G401 (cell line): ENCODE results near the gene CFAP74. TPM values are rescaled to one million over a fixed set of nuclear protein-coding genes. Genes with fewer than 3 reads are reported as not detected.

ENCODE experiments used
- DNase-seq: peaks from one replicate; pipeline ENCODE4 v3.0.0-alpha.2; 2015; ENCODE audit warnings: low spot score
- in situ Hi-C: cut with HindIII; loops from 2 replicates; pipeline ENCODE4 v1.10.0; 2016; ENCODE audit warnings: low sequenced_read_pairs, mixed read lengths
- total RNA-seq: library from RNA; depleted of rRNA; stranded (reverse); fragments of >200 nt; shearing (Covaris generic); gene quantifications from 2 replicates; pipeline ENCODE4 v1.2.3, GENCODE V29; 2014

CFAP74 gene
- total RNA-seq, 1 experiment from 2014 or later: not detected

- in situ Hi-C loops: no loop called here
- DNase-seq: no peak
Observed at GRCh38 chr1:1915911-1916840, 87.4 kb downstream of the CFAP74 start.

GRCh38 chr1:1914971-1915692, 88.5 kb downstream of the CFAP74 start, which contains the start of gene CALML6:
Gene CALML6 (plus strand): TSS chr1:1915260. CDS start chr1:1915281, 21 bp downstream.
- no peak for DNase-seq
- in situ Hi-C loops: no loop called here

GRCh38 chr1:1914101-1914970, 89.2 kb downstream of the CFAP74 start:
- in situ Hi-C loops: no loop called here
- no peak for DNase-seq

DNA sequence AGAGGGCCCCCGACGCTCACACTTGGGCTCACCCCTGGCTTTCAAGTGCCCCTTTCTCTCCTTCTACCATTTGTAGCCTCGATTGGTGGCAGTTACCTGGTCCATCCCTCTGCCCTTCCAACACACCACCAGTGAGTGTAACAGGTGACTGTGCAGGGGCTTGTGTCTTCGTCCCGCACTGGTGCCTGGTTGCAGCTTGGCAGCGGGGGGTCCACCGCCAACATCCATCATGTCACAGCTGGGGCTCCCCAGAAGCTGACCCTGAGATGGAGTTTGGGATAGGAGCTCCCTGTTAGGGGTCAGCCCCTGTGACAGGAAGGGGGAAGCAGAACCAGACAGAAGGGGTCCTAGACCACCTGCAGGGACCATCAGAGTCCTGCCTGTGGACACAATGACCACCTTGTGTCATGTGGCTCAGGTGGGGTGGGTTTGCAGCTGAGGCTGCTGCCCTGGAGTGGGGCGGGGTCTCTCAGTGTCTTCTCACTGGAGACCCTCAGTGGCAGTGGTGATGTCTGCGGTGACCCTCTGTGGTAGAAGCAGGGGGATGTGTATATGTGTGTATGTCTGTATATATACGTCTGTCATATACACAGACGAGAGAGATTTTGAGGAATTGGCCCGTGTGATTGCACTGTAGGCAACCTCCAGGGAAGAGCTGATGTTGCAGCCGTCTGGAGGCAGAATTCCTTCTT, 92.1 kb downstream of the CFAP74 start:
- in situ Hi-C loops: no loop called here
- DNase-seq: no peak

GRCh38 chr1:1910651-1911331, 92.8 kb downstream of the CFAP74 start:
- no peak for DNase-seq
- in situ Hi-C loops: no loop called here

- in situ Hi-C loops: no loop called here
- DNase-seq: no peak
Observed at GRCh38 chr1:1910033-1910465, 93.5 kb downstream of the CFAP74 start.

GRCh38 chr1:1908506-1908791, 95.1 kb downstream of the CFAP74 start:
- in situ Hi-C loops: no loop called here
- no peak for DNase-seq

DNA sequence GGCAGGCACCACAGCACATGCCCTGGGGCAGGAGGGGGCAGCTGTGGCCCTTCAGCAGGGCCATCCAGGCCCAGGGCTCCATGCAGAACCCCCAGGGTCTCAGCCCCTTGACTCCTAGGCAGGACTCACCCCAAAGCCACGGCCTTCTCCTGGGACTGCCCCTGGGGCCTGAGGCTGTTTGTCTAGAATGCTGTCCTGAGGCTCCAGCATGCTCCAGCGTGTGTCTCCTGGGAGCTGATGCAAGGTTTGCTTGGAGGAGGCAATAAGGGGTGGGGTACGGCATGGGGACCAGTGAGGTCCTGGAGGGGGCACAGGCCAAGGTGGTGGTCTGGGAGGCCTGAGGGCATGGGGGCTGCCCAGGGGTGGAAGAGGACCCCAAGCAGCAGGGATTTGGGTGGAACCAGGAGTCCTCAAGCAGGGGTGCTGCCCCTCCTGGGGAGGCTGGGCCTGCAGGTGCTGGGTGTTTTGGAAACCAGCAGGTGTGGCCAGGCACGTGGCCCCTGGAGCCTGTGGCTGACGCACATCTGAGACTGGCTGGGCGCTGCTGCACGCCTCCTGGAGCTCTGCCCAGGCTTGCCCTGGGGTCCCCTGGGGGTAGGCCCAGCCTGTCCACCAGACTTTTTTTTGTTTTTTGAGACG, 96.4 kb downstream of the CFAP74 start:
- in situ Hi-C loops: no loop called here
- DNase-seq: no peak

DNA sequence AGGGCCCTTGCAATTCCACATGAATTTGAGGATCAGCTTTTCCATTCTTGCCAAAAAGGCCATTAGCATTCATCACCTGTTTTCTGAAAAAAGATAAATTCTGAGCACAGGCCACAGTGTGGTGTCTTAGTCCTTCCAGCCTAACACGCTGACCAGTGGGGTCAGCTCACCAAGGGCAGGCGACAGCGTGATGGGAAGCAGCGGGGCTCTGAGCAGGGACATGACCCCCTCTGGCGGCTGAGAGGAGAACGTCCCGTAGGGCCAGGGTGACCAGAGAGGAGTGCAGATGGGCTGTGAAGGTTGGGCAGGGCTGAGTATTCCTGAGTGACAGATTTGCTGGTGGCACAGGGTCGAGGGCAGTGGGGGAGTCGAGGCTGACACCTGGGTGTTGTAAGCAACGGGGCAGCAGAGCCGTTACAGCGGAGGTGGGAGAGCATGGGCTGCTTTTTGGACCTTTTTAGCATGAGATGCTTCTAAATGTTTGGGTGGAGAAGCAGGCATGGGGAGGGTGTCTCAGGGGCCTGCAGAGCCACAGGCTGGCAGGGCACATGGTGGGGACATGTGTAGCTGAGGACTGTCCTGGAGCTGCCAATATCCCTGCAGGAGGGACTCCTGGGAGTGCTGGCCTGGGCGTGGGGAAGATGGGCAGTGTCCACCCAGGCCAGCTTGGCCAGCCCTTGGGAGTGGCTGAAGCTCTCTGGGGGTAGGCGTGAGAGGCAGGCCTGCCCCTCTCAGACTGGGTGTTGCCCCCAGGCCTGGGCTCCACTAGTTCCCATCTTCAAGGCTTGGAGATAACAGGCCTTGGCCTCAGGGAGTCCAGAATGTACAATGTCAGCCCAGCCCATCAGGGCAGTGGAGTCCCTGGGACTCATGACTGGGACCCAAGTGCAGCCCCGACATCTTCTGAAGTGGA, 97.1 kb downstream of the CFAP74 start:
- in situ Hi-C loops: no loop called here
- DNase-seq: peak; percentile 91

DNA sequence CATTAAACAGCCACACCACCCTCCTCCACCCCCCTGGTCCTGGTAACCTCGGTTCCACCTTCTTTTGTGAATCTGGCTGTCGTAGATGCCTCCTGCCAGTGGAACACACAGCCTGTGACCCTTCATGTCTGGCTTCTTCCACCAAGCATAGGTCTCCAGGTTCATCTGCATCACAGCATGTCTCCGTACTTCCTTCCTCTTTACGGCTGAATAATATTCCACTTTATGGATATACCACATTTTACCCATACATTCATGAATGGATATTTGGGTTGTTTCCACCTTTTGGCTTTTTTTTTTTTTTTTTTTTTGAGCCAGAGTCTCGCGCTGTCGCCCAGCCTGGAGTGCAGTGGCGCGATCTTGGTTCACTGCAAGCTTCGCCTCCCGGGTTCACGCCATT, 100.4 kb downstream of the CFAP74 start:
- in situ Hi-C loops: no loop called here
- DNase-seq: no peak

DNA sequence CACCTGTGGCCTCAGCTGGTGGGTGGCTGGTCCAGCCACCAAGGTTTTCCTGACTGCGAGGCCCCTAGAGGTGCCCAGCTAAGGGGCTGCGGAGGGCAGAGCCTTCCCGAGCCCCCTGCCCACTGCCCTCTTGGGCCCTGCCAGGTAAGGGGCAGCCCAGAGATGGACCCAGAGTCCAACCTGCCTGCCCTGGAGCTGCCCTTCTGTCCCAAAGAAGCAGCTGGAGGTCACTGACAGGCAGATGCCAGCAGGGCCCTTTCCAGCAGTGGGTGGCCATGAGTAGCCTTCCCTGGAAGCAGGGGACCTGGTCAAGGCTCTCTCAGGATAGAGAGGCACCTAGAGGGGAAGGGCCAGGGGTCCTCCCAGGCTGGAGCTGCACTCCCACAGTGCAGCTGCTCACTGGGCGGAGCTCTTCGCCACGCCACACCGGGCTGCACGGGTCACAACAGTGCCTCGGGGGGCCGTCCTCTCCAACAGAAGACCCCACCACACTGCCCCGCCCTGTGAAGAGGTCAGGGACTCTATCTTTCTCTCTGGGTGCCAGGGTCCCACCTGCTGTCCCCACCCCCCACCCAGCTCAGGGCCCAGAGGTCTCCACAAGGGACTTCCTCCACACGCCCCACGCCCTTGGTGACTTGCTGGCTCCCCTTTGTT, 101.8 kb downstream of the CFAP74 start:
- in situ Hi-C loops: no loop called here

DNA sequence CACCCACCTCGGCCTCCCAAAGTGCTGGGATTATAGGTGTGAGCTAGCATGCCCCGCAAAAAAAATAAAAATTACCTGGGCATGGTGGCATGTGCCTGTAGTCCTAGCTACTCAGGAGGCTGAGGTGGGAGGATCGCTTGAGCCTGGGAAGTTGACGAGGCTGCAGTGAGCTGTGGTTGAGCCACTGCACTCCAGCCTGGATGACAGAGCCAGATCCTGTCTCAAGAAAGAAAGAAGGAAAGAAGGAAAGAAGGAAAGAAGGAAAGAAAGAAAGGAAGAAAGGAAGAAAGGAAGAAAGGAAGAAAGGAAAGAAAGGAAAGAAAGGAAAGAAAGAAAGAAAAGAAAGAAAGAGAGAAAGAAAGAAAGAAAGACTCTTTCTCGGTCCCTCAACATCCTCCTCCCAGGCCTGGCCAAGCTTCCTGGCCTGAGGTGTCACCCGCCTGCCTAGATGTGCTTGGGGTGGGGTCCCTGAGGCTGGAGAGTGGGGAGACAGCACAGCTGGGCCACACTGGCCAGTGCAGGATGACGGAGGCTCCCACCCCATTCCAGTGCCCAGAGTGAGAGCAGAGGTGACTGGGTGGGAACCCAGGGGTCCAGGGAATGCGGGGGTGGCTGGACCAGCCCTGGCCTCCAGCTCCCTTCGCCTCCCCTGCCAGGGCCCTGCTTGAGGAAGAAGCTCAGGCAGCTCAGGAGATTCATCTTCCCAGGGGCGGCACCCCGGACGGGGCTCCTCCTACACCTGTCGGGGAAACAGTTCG, 102.5 kb downstream of the CFAP74 start:
- no peak for DNase-seq
- in situ Hi-C loops: no loop called here

More for the DNA sequence above, 101.8 kb downstream of the CFAP74 start:
- no peak for DNase-seq

- in situ Hi-C loops: no loop called here
- DNase-seq: no peak
Observed at GRCh38 chr1:1899967-1900327, 103.6 kb downstream of the CFAP74 start.

- in situ Hi-C loops: no loop called here
Observed at GRCh38 chr1:1899266-1899966, 104.2 kb downstream of the CFAP74 start.

DNA sequence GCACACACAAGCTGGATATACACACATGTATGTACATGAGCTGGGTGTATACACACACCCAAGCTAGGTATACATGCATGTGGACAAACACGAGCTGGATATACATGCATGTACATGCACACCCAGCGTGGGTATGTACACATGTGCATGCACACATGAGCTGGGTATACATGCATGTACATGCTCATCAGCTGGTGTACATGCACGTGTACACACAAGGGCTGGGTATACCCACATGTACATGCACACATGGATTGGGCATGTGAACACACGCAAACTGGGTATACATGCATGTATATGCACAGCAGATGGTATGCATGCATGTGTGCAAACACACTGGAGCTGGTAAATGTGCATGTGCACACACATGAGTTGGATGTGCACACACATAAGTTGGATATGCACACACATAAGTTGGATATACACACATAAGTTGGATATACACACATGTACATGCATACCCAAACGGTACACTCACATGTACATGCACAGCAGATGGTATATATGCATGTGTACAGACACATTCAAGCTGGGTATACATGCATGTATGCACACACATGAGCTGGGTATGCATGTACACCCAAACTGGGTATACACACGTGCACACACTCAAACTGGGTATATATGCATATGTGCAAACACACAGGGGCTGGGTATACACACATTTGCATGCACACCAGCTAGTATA, 105.2 kb downstream of the CFAP74 start:
- DNase-seq: no peak
- in situ Hi-C loops: no loop called here

More at GRCh38 chr1:1899266-1899966, 104.2 kb downstream of the CFAP74 start:
- DNase-seq: no peak
